Adipose tissue (tissue), 3 donors: ENCODE results near the gene IRF2BPL. TPM values are rescaled to one million over a fixed set of nuclear protein-coding genes. Genes with fewer than 3 reads are reported as not detected.
"Not testable (repeated sequence)": the region's sequence is repeated elsewhere in the genome, so short reads cannot be mapped to it uniquely, and the experiment has no call there.

Experiments used
- H3K27ac ChIP-seq: one replicate; pipeline ENCODE4 v1.5.1; 2013; ENCODE audit warnings: low read depth, low read length
- WGBS, 3 donors: extraction: QIAGEN DNeasy Blood & Tissue Kit; methylation state at CpG; one replicate each; pipeline ENCODE4 v1.1.7; 2013; 5-methylcytosine and 5-hydroxymethylcytosine counted together
- polyA plus RNA-seq, 3 donors: library from polyadenylated mRNA; stranded (reverse); fragments of 200-250 nt; gene quantifications; one replicate each; pipeline ENCODE4 v1.2.3, GENCODE V29; 2013
- donor health status: healthy with polysubstance abuse.
- donor health status: Bipolar disorder and iron deficiency.
- donor health status: healthy.

Gene IRF2BPL
- polyA plus RNA-seq, 3 donors = 13.7 to 53.2 (median 27.3) TPM

DNA sequence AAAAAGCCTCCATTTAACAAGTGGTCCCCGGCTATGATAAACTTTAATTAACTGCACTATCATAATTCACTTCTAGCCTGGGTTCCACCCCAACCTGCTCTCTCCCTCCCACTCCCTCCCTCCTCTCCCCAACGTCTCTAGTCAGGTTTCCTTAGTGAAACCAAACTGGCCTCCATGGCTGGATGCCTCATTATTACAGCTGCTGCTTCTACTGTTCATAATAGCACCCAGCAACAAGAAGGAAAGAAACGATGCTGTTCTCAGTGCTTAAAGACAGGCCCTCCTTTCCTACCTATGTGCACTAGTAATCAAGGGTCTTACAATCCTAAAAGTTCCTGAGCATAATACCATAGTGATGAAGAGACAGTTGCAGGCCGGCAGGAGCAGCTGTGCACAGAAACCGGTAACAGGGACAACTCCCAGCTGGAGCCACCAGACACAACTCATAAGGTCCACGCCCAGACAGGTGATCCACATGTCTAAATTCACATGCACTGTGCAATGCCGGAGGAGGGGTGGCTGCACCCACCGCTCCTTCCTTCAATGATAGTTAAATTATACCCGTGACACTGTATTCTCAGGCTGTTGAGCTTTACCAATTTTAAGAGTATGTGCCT is 6.2 kb downstream of the IRF2BPL start:
- no peak overlapping the region for H3K27ac ChIP-seq
- 27 to 70% (median 65%) methylated on average over 9 of the region's 9 CpGs for WGBS, 3 donors

DNA sequence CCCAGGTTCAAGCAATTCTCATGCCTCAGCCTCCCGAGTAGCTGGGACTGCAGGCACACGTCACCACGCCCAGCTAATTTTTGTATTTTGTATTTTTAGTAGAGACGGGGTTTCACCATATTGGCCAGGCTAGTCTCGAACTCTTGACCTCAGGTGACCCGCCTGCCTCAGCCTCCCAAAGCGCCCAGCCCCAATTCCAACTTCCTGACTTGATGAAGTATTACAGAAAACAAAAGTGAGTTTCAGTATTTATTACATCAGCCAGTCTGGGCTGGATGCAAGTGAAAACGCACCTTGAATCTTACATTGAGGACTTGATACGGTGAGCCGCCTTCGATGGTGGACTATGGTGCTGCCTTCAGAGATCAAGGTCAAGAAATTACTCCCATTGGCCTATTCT is 7.1 kb downstream of the IRF2BPL start:
- H3K27ac ChIP-seq = not testable (repeated sequence)
- 94 to 95% (median 95%) methylated on average over 11 of the region's 11 CpGs for WGBS, 3 donors

DNA sequence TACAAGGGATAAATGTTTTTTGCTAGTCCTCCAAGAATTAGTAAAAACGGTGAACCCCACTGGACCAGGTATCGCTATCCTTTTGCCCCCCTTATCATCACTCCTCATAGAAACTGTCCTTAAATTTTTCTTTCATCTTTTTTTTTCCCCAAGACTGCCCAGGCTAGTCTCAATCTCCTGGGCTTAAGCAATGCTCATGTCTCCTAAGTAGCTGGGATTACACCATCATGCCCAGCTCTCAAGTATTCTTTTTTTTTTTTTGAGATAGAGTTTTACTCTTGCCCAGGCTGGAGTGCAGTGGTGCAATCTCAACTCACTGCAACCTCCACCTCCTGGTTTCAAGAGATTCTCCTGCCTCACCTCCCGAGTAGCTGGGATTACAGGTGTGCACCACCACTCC is 9.7 kb downstream of the IRF2BPL start:
- 84 to 97% (median 91%) methylated on average over 3 of the region's 3 CpGs for WGBS, 3 donors
- H3K27ac ChIP-seq = no peak overlapping the region

DNA sequence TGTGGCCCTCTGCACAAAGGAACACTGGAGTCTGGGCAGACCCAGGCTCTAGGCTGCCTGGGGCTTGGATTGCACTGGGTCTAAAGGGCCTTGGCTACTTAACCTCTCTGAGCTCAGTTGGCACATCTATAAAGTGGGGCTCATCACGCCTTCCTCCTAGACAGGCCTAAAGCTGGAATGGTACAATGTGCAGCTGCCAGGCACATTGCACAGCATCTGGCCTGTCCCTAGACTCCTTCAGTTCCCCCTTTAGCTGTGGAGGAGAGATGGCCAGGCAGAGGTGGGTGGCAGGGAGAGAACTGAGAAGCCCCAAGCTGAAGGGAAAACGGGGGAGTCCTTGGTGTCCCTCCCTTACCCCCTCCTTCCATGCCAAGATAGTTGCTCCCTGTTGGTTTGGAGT is 10.8 kb downstream of the IRF2BPL start:
- no peak overlapping the region for H3K27ac ChIP-seq
- WGBS, 3 donors = 79 to 90% (median 84%) methylated on average over 2 of the region's 2 CpGs

DNA sequence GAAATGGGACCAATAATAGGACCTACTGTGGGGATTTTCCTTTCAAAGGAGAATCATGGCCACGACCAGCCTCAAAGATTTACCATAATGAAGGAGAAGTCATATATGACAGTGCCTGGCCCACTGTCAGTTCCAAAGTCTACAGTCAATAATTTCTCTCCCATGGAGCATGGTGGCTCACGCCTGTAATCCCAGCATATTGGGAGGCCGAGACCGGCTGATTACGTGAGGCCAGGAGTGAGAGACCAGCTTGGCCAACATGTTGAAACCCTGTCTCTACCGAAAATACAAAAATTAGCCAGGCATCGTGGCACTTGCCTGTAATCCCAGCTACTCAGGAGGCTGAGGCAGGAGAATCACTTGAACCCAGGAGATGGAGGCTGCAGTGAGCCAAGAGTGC is 13.8 kb downstream of the IRF2BPL start:
- no peak overlapping the region for H3K27ac ChIP-seq
- WGBS, 3 donors = 90 to 94% (median 94%) methylated on average over 7 of the region's 7 CpGs

DNA sequence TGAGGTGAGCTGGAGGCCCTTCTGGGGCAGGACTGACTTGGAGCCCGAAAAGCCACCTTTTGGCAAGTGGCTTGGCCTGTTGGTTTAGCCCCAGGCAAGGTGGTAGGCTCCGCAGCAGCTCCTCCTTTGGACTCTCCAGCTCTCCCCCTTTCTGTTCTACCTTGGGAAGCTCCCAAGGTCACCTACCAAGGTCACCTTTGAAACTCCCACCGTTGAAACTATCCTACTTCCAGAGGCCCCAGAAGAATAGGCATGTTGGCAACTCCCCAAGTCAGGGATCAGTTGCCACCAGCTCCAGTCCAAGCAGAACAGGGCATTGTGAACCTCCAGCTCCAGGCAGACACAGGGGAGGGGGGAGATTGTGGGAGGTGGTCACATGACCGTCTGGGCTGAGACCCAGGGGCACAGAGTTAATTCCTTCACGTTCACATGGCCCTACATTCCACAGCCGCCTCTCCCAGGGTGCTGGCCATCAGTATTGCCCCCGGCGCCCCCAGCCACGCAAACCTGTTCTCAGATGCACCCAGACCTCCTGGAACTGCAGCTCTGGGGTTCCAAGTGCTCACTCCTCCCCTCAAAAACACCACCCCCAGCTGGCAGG is 14.4 kb downstream of the IRF2BPL start:
- no peak overlapping the region for H3K27ac ChIP-seq
- WGBS, 3 donors = 29 to 60% (median 58%) methylated on average over 9 of the region's 9 CpGs

DNA sequence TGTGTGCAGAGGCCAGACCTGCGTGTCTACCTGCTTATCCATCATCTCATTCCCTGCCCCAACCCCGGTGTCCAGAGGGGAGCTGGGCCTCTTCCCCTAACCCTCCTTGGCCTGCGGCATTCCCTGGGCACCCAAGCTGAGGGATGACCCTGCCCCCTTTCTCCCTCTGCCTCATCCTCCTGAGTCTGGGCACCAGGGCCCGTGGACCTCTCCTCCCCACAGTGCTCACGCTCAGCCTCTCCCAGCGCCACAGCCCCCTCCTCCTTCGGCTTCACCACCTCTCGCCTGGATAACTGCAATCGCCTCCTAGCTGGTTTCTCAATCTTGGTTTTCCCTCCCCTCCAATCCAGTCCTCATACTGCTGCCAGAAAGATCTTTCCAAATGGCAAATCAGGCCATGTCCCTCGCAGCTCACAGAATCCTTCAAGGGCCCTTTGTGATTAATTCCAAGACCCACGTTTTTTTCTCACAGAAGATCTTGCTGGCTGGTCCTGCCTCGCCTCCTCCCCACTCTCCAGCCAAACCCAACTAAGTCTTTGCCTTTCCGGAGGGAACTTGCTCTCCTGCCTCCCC is 16.2 kb downstream of the IRF2BPL start:
- WGBS, 3 donors = 71 to 82% (median 72%) methylated on average over 13 of the region's 13 CpGs
- H3K27ac ChIP-seq = no peak overlapping the region

DNA sequence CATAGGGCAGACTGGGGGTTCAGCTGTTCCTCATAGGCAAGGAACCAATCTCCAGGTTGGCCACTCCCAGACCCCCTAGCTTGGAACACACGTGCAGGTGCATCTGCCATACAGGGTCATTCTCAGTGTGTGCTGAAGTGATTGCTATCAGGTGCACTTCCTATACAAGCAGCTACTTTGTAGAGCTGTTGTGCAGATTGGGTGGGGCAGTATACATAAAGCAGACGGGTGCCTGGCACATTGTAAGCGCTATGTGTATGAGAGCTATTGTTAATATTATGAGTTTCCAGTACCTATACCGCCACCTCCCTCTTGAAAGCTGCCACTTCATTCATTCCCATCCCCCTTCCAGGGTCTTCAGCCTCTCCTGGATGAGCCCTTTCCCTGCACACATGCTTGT is 17.3 kb downstream of the IRF2BPL start:
- H3K27ac ChIP-seq = no peak overlapping the region
- WGBS, 3 donors = 76 to 96% (median 91%) methylated on average over 4 of the region's 4 CpGs

DNA sequence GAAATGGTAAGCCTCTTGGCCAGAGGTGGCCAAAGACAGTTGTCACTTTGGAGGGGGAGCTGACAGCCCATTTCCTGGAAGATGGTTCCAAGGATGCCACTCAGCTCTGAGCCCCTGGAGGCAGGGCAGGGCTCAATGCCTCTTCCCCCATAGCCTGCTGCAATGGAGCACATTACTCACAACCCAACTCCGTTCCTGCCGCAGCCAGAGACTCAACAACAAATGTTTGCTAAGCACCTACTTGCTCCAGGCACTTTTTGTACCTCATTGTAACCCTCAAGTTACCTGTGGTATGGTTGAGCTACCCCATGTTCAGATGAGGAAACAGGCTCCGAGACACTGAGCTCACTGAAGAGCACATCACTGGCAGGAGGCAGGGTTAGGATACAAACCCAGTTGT is 19.5 kb downstream of the IRF2BPL start:
- H3K27ac ChIP-seq = no peak overlapping the region
- 66 to 93% (median 92%) methylated on average over 3 of the region's 3 CpGs for WGBS, 3 donors

DNA sequence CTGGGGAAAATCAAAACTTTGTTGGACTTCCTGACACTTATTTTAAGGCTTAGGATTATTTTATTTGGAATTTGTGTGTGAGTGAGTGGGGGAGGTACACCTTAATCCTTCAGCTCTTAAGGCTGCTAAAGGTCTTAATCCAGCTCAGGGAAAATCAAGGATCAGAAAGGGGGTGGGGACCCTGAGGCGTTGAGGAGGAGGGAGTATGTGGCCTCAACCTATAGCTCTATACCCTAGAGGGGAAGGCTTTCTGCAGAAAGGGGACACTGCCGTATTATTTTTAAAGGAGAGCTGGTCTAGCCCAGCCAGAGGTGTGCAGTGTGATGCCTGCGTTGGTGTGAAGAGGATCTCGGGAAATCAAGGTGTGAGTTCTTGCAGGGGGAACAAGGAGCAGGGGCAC is 20.0 kb downstream of the IRF2BPL start:
- WGBS, 3 donors = 69 to 91% (median 87%) methylated on average over 4 of the region's 4 CpGs
- no peak overlapping the region for H3K27ac ChIP-seq

DNA sequence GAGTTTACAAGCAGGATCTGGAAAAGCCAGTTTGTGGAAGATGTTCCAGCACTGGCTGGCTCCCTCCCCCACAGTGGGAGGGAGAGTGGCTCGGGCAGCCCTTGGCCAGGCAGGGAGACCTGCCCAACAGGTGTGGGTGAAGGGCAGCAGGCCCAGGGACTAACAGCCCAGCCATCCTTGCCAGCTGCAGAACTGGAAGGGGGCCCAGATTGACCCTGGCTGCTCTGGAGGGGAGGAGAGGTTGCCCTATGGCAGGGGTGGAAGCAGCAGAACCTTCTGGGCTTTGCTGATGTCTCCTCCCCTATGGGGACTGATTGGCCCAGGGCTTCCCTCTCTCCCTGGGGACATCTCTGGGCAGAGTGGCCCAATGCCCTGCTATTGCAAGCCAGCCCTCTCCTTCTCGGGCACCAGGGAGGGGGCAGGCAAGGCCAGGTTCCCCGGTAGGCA is 20.5 kb downstream of the IRF2BPL start:
- 32 to 67% (median 55%) methylated on average over 3 of the region's 3 CpGs for WGBS, 3 donors
- no peak overlapping the region for H3K27ac ChIP-seq

DNA sequence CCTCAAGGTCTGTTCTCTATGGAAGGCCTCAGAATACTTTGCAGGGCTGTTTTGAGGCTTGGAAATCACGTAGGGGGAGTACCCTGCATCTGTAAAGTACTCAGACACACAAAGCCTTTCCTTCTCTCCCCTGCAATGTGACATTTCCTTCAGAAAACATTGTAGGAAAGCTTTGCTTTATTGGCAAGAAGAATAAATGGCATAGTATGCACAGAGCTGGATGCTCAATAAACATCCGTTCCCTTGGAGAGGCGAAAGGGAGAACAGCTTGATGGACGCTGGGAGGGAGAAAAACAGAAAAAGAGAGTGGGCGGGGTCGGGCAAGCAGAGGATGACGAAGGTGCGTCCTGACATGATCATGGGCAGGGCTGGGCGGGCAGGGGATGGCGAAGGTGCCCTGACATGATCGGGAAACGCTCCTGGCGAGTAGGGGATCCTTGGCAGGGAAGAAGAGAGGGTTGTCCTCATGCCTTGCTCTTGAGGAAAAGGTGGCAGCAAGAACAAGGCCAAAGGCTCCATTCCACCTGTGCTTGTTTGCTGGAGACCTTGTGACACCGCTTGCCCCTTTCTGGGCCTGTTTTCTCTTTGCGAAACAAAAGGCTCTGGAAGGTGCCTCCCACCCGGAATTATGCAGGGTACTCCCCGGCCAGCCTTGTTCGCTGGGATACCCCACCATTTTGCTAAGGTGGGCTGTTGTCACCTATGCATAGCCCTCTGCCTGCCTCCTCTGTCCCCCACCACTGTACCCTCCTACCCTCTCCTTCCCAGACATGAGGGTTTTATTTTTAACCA is 21.1 kb downstream of the IRF2BPL start:
- WGBS, 3 donors = 34 to 83% (median 77%) methylated on average over 13 to 18 of the region's 18 CpGs
- H3K27ac ChIP-seq = no peak overlapping the region

DNA sequence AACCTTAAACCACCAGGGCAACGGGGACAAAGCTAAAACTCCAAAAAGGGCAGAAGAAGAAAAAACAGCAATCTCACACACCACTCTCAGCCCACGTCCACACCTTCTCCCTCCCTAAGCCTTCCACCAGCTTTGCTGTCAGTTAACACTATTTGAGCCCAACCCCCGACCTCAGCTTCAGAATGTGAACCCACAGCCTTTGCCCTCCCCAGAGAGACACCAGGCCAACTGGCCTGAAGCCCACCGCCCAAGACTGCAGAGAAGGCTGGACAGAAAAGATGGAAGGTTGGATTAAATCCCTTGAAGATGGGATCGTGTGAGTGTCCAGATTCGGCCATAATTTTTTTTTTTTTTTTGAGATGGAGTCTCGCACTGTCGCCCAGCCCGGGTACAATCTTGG is 22.4 kb downstream of the IRF2BPL start:
- 65 to 76% (median 67%) methylated on average over 9 of the region's 9 CpGs for WGBS, 3 donors
- H3K27ac ChIP-seq = no peak overlapping the region

DNA sequence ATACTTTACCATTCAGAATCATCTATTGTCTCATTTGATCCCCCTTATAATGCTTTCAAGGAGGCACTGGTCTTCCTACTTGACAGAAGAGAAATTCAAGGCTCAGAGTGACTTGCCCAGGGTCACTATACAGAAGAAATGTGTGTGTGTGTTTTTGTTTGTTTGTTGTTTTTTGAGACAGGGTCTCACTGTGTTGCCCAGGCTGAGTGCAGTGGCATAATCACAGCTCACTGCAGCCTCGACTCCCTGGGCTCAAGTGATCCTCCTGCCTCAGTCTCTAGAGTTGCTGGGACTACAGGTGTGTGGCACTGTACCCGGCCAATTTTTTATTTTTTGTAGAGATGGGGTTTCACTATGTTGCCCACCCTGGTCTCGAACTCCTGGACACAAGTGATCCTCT is 22.9 kb downstream of the IRF2BPL start:
- WGBS, 3 donors = 92 to 95% (median 94%) methylated on average over 3 of the region's 3 CpGs
- H3K27ac ChIP-seq = no peak overlapping the region

DNA sequence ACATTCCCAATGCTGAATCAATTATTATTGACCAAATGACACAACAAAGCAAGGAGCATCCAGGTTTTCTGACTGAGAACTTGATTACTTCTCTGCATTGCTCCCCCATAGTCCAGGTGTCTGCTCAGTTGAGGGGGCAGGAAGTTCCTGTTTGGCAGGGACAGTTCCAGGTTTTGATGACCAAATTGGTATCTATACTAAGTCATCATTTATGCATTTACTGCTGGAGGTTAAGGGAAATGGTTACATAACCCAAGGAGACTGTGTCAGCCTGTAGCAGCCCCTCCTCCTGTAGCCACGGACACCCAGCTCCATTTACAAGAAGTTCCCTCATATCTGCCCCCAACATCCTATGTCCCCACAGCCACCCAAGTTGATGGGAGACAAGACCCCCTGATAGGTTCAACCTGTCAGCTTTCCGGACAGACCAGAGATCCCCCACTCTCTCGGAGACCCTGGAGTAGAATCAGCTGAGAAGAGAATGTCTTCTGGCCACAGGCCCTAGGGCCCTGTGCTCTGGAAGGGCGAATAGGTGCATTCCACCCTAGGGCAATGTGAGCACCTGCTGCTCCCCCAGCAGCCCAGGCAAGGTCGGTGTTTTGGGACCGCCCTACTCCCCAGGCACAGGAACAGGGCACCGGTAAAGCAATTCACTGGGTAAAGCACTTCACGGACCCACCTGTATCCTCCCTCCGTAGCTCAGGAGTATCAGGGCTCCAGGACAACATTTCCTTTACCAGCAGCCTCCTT is 23.6 kb downstream of the IRF2BPL start:
- H3K27ac ChIP-seq = no peak overlapping the region
- WGBS, 3 donors = 65 to 80% (median 65%) methylated on average over 9 of the region's 9 CpGs

DNA sequence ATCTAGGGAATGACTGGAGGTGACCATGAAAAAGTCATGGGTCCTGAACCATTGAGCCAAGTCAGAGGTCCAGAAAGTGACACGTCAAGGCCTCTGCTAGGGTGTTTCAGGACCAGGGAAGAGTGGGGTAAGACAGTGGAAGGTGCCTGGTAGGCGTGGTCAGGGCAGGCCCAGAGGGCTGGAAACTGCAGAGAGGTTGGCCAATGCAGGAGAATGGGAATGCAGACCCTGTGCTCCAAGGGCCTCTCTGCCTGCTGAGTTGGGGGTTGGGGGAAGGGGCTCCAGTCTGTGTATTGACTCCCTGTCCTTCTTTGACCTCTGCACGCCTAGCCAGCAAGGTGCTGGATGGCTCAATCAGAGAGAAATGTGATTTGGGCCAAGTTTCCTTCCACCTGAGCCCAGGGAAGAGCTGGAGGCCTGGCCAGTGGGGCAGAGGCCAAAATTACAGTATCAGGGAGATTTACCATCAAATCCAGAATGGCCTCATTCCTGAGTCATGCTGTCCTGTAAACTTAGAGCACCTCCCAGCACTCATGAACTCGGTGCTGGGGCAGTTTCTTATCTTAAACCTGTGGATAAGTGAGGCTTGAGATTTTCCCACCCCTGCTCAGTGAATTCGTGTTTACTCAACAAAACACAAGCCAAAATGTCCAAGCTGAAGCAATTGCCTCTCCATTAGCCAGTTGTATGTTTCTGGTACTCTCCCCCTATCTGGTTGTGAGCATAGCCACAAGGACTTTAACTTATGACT is 24.4 kb downstream of the IRF2BPL start:
- no peak overlapping the region for H3K27ac ChIP-seq
- 46 to 83% (median 82%) methylated on average over 5 of the region's 5 CpGs for WGBS, 3 donors

DNA sequence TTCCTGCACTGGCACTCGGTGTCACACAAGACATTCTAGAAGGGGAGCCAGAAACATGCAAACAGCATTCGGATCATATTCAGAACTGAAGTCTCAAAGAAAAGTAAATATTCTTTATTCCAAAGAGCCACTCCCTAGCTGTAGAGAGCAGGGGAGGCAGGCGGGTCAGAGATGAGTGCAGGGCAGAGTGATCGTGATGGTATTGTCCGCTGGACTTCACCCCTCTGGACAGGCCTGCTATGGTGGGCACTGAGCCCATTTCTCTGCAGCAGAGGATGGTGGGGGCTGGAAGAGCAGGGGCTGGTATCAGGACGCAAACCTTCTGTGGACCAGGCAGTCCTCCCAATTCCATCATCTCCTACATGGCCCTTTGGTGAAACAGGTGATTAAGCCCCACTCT is 25.6 kb downstream of the IRF2BPL start:
- 73 to 88% (median 81%) methylated on average over 6 of the region's 6 CpGs for WGBS, 3 donors
- no peak overlapping the region for H3K27ac ChIP-seq

DNA sequence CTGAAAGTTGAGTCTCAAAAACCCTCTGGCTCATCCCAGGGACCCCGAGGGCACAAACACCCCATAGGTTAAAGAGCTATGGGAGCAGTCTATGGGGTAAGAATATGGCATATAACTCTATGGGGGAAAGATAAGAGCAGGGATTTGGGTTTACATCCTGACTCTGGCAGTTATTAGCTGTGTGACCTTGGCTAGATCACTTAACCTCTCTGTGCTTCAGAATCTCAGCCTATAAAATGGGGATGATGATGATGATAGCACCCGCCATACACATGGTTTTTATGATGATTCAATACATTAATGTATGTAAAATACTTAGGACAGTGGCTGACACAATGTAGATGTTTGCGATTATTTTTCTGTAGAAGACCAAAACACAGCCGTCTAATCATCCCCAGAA is 26.2 kb downstream of the IRF2BPL start:
- no peak overlapping the region for H3K27ac ChIP-seq
- WGBS, 3 donors = 86 to 95% (median 92%) methylated on average over 4 of the region's 4 CpGs
